ENCODE measurements around the gene SBK1.
A peak's percentile ranks its signal among the peaks of the same experiment; 100 is the strongest.
"Not testable (repeated sequence)": the region's sequence is repeated elsewhere in the genome, so short reads cannot be mapped to it uniquely, and the experiment has no call there.

SBK1 gene

DNA sequence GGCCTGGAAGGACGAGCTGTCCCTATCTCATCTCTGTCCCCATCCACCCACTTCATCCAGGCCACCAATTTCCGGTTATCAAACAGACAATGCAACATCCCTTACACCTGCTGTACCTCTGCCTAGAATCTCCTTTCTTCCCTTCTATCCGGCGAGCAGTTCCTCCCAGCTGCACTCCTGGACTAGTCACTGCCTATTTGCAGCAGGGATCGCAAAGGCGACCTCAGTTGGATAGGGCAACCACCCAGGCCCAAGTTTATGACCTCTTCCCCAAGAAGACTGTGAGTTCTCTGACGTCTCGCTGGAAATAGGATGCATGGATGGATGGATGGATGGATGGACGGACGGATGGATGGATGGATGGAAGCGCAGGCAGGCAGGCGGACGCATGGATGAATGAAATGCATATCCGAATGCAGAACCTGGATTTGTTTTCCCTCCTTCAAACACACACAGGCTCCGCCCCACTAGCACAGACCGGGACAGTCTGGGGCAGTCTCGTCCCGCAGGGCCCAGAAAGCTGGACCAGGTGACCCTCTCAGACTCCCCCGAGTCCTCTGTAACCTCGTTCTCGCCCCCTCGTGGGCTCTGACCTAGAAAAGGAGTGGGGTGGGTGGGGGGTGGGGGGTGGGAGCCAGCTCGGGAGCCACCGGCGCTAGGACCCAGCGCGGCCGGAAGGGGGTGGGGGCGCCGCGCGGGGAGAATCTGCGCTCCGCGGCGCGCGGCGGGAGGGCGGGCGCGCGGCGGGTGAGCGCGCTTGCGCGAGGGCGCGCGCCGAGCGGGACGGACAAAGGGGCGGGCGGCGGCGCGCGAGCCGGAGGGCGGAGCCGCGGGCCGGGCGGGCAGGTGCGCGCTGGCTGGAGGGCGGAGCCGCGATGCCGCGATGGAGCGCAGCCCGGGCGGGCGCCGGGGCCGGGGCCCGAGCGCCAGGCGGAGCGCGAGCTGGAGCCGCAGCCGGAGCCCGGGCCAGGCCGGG, at the start of gene SBK1:
Gene SBK1, plus strand, starts transcription at position 875 of the 976 bp plus-strand sequence. CDS start 24,867 bp downstream, outside the sequence.
- DNase-seq (ENCODE audit: extremely low read depth in 1 of 2, low read depth in 1 of 2) = peak; percentile 54 to 65

DNA sequence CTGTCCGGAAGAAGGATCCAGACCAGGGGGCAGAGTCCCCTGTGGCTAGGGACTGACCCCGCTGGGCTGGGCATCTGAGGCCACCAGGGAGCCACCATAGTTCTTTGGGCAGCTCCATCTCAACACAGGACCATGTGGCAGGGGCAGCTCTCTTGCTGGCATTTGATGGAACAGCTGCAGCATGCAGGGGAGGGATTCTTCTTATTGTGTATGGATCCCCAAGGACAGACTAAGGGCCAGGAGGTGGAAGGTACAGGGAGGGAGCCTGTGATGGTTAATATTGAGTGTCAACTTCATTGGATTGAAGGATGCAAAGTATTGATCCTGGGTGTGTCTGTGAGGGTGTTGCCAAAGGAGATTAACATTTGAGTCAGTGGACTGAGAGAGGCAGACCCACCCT, 42.8 kb upstream of the SBK1 start:
- not testable (repeated sequence) for DNase-seq (ENCODE audit: extremely low read depth in 1 of 2, low read depth in 1 of 2)

DNA sequence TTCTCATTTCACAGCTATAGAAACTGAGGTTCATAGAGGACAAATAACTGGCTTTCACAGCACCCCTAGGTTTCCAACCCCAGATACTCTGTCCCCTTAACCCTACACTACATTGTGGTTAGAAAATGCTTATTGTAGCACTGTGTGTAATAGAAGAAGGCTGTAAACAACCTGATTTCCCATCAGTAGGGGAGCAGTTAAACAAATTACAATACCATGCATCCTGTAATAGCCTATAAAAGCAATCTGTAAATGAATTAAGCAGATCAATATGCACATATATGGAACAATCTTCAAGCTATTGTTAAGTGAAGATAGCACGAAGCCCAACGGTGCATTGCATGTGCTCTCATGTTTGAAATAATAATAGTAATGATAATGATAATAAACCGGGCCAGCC, 41.3 kb upstream of the SBK1 start:
- DNase-seq (ENCODE audit: extremely low read depth in 1 of 2, low read depth in 1 of 2) = no peak

DNA sequence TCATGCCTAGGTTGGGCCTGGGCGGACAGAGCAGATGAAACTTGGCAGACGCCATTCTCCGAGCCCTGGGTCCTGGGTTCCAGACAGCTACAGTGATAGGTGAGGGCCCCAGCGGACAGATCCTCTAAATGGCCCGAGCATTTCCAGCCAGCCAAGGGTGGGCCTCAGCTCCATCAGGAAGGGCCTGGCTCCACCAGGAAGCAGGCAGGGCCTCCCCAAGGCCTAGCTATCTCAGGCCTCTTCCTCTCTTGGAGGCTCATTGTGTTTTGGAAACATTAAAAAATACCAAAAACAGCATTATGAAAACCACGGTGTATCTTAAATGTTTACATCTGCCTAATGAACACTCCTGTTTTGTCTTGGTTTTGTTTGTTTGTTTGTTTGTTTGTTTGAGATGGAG, 38.2 kb upstream of the SBK1 start:
- no peak for DNase-seq (ENCODE audit: extremely low read depth in 1 of 2, low read depth in 1 of 2)

DNA sequence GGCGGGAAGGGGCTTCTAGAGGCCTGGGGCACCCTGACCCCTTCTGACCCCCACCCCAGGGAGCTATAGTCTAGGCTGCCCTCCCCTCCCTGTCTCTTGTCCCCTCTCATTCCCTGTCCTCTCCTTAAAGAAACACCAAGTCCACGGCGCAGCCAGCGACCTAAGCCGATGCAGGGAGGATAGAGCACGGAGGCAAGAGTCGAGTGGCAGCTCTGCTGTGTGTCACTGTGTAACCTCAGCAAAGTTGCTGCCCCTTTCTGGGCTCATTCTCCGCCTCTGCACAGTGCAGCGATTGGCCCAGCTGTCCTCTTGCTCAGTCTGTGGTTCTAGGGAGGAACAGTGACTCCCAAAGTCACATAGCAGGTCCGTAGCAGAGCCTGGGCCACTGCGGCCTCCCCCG, 36.5 kb upstream of the SBK1 start:
- DNase-seq (ENCODE audit: extremely low read depth in 1 of 2, low read depth in 1 of 2) = no peak

DNA sequence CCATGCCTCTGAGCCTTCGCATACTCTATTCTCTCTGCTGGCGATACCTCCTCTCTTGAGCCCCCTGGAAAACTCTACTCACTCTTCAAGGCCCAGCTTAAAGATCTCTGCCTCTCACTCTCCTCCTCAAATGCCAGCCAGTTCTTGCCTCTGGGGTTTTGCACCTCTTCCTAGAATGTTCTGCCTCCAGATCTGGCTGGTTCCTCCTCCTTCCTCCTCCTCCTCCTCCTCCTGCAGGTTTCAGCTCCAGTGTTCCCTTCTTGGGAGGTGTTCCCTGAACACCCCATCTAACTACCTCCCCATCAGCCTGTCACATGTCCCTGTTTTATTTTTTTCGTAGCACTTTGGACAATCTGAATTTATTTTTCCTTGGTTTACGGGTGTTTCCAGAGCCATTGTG, 35.1 kb upstream of the SBK1 start:
- DNase-seq (ENCODE audit: extremely low read depth in 1 of 2, low read depth in 1 of 2) = no peak

DNA sequence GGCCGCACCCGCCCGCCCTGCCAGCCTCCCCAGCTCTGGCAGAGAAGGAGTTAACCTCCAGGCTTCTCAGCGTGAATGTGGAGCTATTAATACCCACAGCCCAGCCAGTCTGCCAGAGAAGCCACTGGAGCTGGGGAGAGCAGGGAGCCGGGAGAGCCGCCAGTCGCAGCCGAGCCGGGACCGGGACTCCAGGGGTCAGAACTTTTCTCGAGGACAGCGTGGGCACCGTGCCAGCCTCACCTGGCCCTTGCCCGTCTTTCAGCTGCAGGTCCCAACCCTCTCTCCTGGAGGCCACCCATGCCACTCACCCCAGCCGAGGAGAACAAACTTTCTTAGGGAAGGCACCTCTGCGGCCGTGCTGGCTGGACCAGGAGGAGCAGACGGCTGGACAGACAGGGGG, 33.8 kb upstream of the SBK1 start:
- no peak for DNase-seq (ENCODE audit: extremely low read depth in 1 of 2, low read depth in 1 of 2)

DNA sequence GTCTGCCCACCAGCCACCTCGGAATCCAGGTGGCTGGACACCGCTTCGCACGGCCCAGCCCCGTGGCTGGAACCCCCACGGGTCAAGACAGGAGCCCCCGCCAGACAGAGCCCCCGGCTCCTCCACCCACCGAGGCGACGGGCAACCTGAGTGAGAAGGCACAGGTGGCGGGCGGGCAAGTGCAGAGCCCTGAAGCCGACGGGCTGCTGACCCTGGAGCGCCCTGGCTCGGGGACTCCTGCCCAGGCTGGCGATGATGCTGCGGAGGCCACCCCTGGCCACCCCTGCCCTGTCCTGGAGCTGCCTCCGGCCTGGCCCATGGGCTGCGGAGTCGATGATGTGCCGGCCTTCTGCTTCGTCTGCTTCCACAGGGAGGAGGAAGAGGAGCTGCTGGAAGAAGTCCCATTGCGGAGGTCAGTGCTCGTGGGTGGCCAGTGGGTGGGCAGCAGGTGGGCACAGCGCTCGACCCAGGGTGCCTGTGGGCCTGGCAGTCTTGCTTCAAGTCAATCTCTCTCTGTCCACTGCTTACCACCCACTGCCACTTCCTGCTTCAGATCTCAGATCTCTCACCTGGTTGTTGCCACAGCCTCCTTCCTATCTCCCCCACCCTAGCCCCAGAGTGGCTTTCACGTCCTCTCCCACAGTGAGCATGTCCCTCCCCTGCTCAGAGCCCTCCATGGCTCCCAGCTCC, 33.1 kb upstream of the SBK1 start:
- no peak for DNase-seq (ENCODE audit: extremely low read depth in 1 of 2, low read depth in 1 of 2)

DNA sequence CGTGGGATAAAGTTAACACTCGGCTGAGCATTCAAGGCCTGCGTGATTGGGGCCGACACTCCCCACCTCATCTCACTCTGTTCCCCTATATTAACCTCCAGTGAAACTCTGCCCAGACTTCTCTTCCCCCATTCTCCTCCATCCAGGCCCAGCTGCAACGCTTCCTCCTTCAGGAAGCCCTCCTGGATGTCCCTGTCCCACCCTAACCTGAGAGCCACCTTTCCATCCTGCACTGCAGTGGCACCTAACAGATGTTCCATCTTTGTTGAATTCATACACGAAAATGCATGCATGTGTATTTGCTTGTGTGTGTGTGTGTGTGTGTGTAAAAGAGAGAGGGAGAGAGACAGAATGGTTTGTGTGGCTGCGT, 32.6 kb upstream of the SBK1 start:
- DNase-seq (ENCODE audit: extremely low read depth in 1 of 2, low read depth in 1 of 2) = no peak

DNA sequence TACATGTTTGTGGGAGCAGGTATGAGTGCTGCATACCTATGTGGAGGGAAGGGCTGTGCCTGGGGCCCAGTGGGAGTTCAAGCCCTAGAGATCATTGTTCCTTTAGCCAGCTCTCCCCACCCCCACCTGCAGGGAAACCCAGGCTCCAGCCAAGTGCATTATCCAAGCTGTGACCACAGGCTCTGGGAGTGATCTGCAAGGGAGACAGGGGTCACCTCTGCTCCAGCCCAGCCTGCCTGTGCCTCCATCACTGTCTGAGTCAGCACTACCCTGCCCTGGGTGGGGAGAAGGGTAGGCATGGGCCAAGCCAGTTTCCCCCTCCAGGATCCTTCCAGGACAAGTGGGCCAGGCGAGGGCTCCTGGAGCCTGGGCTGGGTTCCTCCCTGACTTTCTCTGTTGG, 32.1 kb upstream of the SBK1 start:
- no peak for DNase-seq (ENCODE audit: extremely low read depth in 1 of 2, low read depth in 1 of 2)

DNA sequence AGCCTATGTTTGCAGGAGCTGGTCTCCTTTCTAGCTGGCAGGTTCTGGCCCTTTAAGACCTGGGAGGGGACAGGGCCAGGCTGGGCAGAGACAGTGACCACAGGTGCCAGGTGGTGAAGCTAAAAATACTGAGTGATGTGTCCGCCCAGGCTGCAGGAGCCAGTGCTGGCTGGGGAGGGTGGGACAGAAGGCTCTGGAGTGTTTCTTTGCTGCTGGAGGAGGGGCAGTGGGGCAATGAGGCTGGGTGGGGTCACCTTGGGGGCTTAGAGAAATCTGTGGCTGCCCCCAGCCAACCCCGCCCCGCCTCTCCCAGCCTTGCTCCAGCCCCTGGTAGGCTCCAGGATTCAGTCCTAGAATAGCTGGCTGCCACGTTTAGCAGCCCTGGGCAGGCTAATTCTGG, 30.4 kb upstream of the SBK1 start:
- DNase-seq (ENCODE audit: extremely low read depth in 1 of 2, low read depth in 1 of 2) = no peak

DNA sequence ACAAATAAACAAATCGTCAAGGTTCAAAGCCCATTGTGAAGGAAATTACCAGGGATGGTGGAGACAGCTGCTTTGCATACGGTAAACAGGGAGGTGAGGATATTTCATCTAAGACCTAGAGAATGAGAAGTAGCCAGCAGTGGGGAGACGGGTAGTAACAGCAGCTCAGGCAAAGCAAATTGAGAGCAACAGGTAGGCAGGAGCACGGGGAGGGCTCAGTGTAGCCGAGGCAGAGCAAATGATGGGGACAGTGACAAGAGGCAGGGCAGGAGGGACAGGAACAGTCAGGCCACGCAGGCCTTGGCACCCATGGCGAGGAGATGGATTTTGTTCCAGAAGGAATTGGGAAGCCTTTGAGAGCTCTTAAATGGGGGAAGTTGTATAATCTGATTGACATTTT, 29.0 kb upstream of the SBK1 start:
- DNase-seq (ENCODE audit: extremely low read depth in 1 of 2, low read depth in 1 of 2) = no peak

DNA sequence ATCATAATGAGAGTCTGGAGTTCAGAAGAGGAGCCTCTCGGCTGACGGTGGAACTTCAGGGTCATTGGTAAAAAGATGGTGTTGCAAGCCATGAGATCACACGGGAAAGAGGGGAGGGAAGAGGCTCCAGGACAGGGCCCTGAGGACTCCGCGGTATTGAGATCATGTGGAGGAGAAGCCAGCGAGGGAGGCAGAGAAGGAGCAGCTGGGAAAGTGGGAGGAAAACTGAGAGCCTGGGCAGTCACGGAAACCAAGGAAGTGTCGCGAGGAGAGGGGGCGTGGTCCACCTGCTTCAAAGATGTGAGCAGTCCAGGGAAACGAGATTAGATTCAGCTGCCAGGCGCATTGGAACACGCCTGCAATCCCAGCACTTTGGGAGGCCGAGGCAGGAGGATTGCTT, 27.7 kb upstream of the SBK1 start:
- DNase-seq (ENCODE audit: extremely low read depth in 1 of 2, low read depth in 1 of 2) = no peak

DNA sequence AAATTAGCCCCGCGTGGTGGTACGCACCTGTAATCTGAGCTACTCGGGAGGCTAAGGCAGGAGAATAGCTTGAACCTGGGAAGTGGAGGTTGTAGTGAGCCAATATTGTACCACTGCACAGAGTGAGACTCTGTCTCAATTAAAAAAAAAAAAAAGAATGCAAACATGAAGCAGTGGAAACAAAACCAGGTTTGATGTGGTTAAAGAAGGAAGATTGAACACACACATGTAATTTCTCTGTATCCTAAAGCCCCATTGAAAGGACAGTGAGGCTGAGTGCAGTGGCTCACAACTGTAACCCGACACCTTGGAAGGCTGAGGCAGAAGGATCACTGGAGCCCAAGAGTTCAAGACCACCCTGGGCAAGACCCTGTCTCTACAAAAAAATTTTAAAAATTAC, 26.5 kb upstream of the SBK1 start:
- no peak for DNase-seq (ENCODE audit: extremely low read depth in 1 of 2, low read depth in 1 of 2)

DNA sequence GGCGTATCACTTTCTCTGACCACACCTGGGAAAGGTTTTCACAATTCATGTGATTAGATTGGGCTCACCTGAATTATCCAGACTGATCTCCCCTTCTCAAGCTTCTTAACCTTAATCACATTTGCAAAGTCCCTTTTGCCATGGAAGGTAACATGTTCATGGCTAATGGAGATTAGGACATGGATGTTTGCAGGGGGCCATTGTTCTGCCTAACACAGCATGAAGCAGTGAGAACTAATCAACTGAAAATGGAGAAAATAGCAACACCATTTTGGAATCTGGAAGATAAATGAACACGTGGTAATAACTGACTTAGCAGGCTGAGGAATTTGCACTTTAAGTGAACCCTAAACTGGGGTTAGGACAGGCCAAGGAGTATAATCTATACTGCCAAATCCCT, 25.0 kb upstream of the SBK1 start:
- no peak for DNase-seq (ENCODE audit: extremely low read depth in 1 of 2, low read depth in 1 of 2)

DNA sequence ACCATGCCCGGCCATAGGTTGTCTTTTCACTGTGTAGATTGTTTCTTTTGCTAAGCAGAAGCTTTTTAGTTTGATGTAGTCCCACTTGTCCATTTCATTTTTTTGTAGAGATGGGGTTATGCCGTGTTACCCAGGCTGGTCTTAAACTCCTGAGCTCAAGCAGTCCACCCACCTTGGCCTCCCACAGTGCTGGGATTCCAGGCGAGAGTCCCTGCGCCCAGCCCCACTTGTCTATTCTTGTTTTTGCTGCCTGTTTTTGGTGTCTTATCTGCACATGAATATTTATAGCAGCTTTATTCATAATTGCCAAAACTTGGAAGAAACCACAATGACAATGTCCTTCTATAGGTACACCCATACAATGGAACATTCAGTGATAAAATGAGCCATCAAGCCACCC, 18.8 kb upstream of the SBK1 start:
- no peak for DNase-seq (ENCODE audit: extremely low read depth in 1 of 2, low read depth in 1 of 2)

DNA sequence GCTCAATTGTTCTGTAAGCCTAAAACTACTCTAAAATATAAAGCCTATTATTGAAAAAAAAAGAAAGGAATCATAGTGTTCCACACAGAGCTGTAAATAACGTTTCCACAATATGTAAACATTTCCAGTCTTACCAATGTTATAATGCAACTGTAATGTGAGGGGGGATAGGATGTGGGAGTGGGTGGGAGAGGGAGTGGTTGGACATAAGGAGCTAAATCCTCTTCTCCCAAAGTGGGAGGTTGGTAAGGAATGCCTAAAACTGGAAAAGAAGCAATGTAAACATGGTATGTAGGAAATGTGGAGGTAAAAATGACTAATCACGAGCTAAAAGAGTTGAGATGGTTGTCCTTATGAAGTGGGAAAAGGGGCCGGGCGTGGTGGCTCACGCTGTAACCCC, 17.6 kb upstream of the SBK1 start:
- no peak for DNase-seq (ENCODE audit: extremely low read depth in 1 of 2, low read depth in 1 of 2)

DNA sequence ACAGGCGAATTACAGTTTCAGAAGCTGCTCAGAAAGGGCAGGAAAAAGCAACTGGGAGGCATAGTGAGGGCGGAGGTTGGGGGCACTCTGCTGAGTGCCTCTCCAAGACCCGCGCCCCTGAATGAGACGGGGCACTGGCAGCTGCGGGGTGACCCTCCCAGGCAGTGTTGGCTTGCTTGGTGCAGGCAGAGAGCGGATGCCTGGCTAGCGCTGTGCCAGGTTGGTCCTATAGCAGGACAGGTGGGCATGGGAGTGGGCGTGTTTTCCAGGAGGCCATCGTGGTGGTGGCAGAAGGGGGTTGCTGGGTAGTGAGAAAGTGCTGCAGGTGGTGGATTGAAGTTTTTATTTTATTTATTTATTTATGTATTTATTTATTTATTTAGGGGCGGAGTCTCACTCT, 16.0 kb upstream of the SBK1 start:
- DNase-seq (ENCODE audit: extremely low read depth in 1 of 2, low read depth in 1 of 2) = no peak

DNA sequence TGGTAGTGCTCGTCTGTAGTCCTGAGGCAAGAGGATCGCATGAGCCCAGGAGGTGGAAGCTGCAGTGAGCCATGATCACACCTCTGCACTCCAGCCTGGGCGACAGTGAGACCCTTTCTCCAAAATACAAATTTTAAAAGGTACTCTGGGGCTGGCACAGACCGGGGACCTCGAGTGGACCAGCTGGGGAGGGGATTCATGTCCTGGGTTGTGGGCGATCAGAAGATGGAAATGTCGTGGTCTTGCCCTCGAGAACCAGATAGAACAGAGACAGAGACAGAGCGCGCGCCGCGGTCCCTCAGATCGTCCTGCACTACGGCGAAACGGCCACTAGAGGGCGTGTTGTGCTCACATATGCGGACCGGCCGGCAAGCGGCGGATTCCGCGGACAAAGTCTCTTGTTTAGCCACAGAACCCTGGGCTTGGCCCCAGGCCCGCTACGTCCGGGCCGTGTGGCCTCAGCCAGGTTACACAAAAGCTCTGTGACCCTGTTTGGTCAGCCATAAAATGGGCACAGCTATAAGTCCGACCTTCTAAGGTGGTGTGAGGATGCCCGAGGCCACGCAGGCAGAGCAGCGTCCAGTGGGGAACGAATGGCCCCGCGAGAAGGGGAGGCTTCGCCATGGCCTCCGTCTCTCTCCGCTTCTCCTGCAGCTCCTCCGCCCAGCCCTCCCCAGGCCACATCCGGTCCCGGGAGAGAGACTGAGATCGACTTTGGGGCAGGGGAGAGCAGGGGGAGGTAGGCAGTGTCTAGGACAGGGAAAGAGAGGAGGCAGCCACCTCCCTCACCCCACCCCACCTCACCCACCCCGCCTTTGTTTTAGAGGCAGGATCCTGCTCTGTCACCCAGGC, 14.6 kb upstream of the SBK1 start:
- peak; percentile 66 to 68 for DNase-seq (ENCODE audit: extremely low read depth in 1 of 2, low read depth in 1 of 2)

DNA sequence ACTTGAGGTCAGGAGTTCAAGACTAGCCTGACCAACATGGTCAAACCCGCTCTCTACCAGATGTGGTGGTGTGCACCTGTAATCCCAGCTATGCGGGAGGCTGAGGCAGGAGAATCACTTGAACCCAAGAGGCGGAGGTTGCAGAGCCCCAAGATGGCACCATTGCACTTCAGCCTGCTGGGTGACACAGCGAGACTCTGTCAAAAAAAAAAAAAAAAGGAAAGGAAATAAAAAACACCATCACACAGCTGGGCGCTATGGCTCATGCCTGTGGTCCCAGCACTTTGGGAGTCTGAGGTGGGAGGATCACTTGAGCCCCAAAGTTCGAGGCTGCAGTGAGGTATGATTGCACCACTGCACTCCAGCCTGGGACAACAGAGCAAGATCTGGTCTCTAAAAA, 13.3 kb upstream of the SBK1 start:
- no peak for DNase-seq (ENCODE audit: extremely low read depth in 1 of 2, low read depth in 1 of 2)

Measured in stimulated activated CD8-positive, alpha-beta memory T cell treated with anti-CD3 and anti-CD28 coated beads, Interleukin-7, amount 100 ng/mL, for 48 hours (primary cell).